SIG-M5 (cell line): ENCODE results near the gene RHBDF2.
"Not testable (repeated sequence)": the region's sequence is repeated elsewhere in the genome, so short reads cannot be mapped to it uniquely, and the experiment has no call there.

Experiments used
- DNase-seq: peaks from one replicate; lab custom pipeline; 2025; lab: John Stamatoyannopoulos, UW

The RHBDF2 gene

DNA sequence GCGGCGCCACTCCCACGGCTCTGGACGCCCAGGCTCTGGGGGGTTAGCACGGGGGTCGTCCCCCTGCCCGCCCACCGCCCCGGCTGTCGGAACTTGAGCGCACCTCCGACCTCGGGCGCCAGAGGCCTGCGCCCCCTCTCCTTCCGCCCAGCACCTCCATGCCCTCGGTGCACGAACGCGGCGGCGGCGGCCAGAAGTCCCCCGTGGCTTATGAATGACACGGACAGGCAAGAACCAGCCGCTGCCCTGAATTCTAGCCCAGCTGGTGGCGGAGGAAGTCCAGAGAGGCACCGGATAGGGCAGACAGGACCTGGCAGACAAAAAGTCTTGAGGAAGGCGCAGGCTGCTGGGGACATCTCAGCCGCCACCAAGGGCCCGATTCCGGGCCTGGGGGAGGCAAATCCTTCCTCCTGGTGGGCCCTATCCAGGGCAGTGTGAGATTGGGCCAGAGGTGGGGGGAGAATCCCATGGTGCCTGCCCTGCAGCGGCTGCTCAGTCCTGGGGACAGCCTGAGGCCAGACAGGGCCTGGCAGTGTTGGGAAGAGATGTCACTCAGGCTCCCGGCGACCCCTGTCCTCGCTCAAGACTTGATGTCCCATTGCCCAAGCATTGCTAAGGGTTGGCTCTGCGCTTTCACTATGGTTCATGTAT, 37.2 kb upstream of the RHBDF2 start:
- DNase-seq = no peak

DNA sequence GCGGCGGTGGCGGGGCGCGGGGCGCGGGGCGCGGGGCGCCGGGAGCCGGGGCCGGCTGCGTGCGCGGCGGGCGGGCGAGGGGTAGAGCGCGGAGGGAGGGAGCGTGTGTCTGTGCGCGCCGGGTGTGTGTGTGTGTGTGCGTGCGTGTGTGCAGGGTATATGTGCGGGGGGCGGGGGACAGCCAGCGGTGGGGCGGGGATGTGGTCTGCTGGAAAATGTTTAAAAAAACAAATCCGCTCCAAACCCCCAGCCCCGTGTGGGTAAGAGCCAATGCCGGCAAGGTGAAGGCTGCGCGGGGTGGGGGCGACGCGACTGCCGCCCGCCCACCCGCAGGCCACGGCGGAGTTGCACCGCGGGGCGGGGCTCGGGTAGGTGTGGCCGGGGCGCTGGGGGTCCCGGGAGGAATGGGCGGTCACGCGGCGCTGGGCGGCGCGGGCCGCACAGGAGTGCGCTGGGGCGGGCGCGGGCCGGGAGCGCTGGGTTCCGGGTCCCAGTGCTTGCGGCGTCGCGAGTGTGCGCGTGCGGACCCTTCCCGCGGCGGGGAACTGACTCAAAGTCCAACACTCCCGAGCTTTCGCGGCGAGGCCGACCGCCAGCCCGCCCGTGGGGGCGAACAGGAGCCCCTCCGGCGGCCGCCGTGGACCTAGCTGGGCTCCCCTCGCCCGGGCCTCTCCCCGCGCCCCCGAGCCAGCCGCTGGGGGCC, 36.5 kb upstream of the RHBDF2 start, which contains the start of gene CYGB:
TSS of gene CYGB (minus strand) at position 132 of the 703 bp plus-strand sequence. CDS start 167 bp downstream, outside the sequence.
- no peak for DNase-seq

DNA sequence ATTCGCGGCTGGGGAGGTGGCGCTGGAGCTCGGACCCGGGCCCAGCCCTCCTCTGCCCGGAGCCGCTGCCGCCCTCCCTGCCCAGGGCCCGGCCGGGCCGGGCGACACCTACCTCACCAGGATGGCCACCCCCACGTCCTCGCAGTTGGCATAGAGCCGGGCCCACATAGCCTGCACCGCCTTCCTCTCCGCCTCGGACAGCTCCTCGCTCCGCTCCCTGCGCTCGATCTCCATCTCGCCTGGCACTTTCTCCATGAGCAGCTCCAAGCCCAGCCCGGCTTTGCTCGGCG, 36.0 kb upstream of the RHBDF2 start:
- DNase-seq = no peak

- DNase-seq = no peak
Observed at GRCh38 chr17:76536511-76537287, 35.5 kb upstream of the RHBDF2 start.

DNA sequence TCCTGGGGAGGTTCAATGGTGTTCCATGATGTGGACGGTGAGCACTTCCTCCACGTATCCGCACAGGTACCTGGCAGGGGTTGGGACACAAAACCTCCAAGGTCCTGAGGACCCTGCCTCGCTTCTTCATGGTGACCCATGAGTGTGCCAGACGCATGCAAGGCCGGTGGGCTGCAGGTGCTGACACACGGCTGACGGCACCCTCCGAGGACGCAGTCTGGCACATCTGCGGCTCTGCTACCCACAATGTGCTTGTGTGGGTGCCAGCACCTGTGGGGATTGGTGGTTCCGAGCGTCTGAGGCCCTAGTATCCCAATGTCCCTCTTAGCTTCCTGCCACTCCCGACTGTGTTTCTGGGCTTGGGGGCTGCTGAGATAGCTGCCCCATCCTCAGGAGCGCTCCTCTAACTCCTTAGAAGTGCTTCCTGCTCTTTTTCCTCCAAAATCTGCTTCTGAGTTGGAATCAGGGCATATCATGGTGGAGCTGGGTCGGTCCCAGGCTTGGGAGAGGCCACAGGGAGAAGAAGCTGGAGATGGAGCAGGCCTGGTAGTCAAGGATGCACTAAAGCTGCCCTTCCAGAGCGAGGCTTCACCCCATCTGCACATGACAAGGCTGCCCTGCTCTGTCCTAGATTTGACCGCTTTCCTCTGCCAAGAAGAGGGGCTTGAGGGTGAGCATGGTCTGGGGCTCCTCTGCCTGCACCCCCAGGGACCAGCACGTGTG, 34.7 kb upstream of the RHBDF2 start:
- DNase-seq = no peak

GRCh38 chr17:76534831-76535732, 33.9 kb upstream of the RHBDF2 start:
- DNase-seq = no peak

DNA sequence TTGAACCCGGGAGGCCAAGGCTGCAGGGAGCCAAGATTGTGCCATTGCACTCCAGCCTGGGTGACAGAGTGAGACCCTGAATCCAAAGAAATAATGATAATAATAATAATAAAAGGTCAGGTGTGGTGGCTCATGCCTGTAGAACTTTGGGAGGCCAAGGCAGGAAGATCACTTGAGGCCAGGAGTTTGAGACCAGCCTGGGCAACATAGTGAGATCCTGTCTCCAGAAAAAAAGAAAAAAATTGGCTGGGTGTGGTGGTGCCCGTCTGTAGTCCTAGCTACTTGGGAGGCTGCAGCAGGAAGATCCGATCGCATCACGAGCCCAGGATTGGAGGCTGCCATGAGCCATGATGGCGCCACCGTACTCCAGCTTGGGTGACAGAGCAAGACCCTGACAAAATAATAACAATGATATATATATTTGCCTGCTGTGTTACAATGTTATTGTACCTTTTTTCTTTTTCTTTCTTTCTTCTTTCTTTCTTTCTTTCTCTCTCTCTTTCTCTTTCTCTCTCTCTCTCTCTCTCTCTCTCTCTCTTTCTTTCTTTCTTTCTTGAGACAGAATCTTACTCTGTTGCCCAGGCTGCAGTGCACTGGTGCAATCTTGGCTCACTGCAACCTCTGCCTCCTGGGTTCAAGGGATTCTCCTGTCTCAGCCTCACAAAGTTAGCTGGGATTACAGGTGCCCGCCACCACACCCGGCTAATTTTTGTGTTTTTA, 32.6 kb upstream of the RHBDF2 start:
- DNase-seq = not testable (repeated sequence)

DNA sequence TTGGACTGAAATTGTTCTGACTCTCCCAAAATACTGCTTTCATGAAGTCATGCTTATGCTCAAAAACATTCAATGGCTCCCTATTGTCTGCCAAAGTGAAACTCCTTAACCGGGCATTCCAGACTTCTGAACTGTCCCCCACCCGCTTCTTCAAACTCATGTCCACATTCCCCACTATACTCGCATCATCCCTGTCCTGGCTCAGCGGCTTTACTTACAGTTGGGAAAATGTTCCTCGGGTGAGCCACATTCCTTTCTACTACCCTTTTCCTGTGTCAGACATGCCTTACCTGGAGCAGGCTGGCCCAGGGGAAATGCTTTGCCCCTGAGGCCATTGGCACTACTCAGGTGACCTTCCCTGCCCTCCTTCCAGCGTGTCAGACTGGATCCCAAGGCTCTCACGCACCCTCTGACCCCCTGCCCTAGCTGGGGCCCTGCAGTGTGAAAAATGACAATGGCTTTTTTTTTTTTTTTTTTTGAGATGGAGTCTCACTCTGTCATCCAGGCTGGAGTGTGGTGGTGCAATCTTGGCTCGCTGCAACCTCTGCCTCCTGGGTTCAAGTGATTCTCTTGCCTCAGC, 30.9 kb upstream of the RHBDF2 start:
- no peak for DNase-seq

- no peak for DNase-seq
Observed at GRCh38 chr17:76531486-76532038, 30.3 kb upstream of the RHBDF2 start.

DNA sequence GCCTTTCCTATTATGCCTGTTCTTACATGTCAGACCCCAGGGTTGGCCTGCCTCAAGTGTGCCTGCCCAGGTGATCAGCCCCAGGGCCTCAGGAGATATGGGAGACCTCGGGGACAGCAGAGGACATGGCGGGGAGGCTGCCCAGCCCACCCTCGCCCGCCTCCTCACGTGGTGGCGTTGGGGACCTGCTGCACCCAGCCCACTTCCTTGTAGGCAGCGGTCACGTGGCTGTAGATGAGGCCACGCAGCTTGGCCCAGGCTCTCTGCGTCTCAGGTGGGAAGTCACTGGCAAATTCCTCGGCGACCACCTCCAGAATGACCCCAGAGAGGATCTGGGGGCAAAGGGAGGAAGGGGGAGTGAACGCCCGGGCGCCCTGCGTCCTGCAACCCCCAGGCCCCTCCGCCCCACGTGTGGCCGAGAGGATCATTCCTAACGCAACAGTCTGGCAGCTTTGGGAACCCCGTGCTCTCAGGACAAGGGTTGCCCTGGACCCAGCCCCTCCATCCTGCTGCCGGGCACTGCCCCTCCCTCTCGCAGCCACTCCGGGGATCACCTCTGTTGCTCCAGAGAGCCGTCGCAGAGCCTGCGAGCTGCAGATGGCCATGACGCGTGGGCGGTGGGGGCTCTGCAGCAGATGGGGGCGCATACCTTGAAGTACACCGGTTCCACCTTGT, 29.7 kb upstream of the RHBDF2 start:
- DNase-seq = no peak

GRCh38 chr17:76530095-76530723, 29.0 kb upstream of the RHBDF2 start:
- no peak for DNase-seq

GRCh38 chr17:76529224-76530094, 28.2 kb upstream of the RHBDF2 start:
- no peak for DNase-seq

GRCh38 chr17:76528528-76529223, 27.5 kb upstream of the RHBDF2 start:
- no peak for DNase-seq

DNA sequence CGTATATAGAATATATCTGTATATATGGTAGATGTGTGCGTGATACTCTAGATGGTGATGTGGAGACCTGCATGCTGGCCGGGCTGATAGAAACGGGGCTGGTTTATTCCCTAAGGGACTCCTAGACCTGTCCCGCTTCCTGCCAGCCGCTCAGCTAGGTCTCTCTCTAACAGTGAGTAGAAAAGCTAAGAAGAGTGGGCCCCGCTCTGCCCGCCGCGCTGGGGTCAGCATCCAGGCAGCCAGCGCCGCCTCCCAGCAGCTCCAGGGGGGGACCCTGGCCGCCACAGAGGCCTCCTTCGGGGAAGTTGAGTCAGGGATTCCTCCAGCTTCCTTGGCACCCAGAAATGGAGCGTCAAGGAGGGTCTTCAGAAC, 26.9 kb upstream of the RHBDF2 start:
- no peak for DNase-seq

- DNase-seq = no peak
Observed at GRCh38 chr17:76527430-76528111, 26.3 kb upstream of the RHBDF2 start.

GRCh38 chr17:76527016-76527415, 25.8 kb upstream of the RHBDF2 start:
- not testable (repeated sequence) for DNase-seq

- DNase-seq = not testable (repeated sequence)
Observed at GRCh38 chr17:76525513-76525833, 24.2 kb upstream of the RHBDF2 start.
